WTC11 (cell line): Measurements from ENCODE around the gene PRKCE. TPM values are rescaled to one million over a fixed set of nuclear protein-coding genes. Genes with fewer than 3 reads are reported as not detected.

Experiments
- ATAC-seq: fragments of 200-7000 bp; cut with Tn5 transposase; 2 replicates; pipeline ENCODE4 v1.10.0; 2021; ENCODE audit warnings: mild to moderate bottlenecking, moderate library complexity
- CTCF ChIA-PET: fragments of 300-600 bp; sonication (Branson Sonifier 250); formaldehyde crosslinking; loops from one replicate; lab custom pipeline; 2021; ENCODE audit warnings: antibody characterized with exemption; lab: Charles Lee
- POLR2A ChIA-PET: fragments of 350-600 bp; sonication (Branson Sonifier 250); formaldehyde crosslinking; loops from one replicate; lab custom pipeline; 2021; ENCODE audit warnings: antibody characterized with exemption; lab: Charles Lee
- DNase-seq: peaks from one replicate; pipeline ENCODE4 v3.0.0; 2021; ENCODE audit warnings: low spot score
- H3K27ac Mint-ChIP-seq: 2 replicates; pipeline ENCODE4 v1.8.0; 2021; ENCODE audit warnings: mixed read lengths
- H3K27me3 Mint-ChIP-seq: 2 replicates; pipeline ENCODE4 v1.8.0; 2021; ENCODE audit warnings: low read depth, mild to moderate bottlenecking, moderate library complexity, mixed read lengths
- H3K36me3 Mint-ChIP-seq: 2 replicates; pipeline ENCODE4 v1.8.0; 2021; ENCODE audit warnings: mixed read lengths
- H3K4me1 Mint-ChIP-seq: 2 replicates; pipeline ENCODE4 v1.8.0; 2022; ENCODE audit warnings: mixed read lengths
- H3K4me3 Mint-ChIP-seq: 2 replicates; pipeline ENCODE4 v1.8.0; 2021; ENCODE audit warnings: mild to moderate bottlenecking, moderate library complexity, mixed read lengths
- H3K9me3 Mint-ChIP-seq: 2 replicates; pipeline ENCODE4 v1.8.0; 2021; ENCODE audit warnings: mixed read lengths
- ELF4 ChIP-seq: sonication (generic); formaldehyde crosslinking; IDR thresholded peaks from 2 replicates; pipeline ENCODE4 v1.8.1; 2022; ENCODE audit warnings: low read depth, mild to moderate bottlenecking, moderate library complexity, missing genetic modification reagents
- EMX1 ChIP-seq: fragments of 250-450 bp; sonication (Bioruptor Pico); IDR thresholded peaks from 2 replicates; pipeline ENCODE4 v1.8.0; 2021; ENCODE audit warnings: mild to moderate bottlenecking
- ETV6 ChIP-seq: sonication (generic); formaldehyde crosslinking; IDR thresholded peaks from 2 replicates; pipeline ENCODE4 v1.8.1; 2022; ENCODE audit warnings: mild to moderate bottlenecking, missing genetic modification reagents
- HMGXB4 ChIP-seq: sonication (generic); formaldehyde crosslinking; IDR thresholded peaks from 2 replicates; pipeline ENCODE4 v1.8.1; 2023; ENCODE audit warnings: mild to moderate bottlenecking, moderate library complexity, missing genetic modification reagents
- MYBL2 ChIP-seq: sonication (generic); formaldehyde crosslinking; IDR thresholded peaks from 2 replicates; pipeline ENCODE4 v1.8.1; 2023; ENCODE audit warnings: mild to moderate bottlenecking, moderate library complexity, missing genetic modification reagents
- NR3C1 ChIP-seq: sonication (generic); formaldehyde crosslinking; conservative IDR thresholded peaks from 2 replicates; pipeline ENCODE4 v1.8.1; 2023; ENCODE audit warnings: low read depth, mild to moderate bottlenecking, missing genetic modification reagents
- RELA ChIP-seq: sonication (generic); formaldehyde crosslinking; IDR thresholded peaks from 2 replicates; pipeline ENCODE4 v1.8.1; 2022; ENCODE audit warnings: missing genetic modification reagents, mild to moderate bottlenecking, borderline replicate concordance
- RORB ChIP-seq: fragments of 250-450 bp; sonication (Bioruptor Pico); IDR thresholded peaks from 2 replicates; pipeline ENCODE4 v1.9.0; 2021; ENCODE audit warnings: mild to moderate bottlenecking
- SMAD3 ChIP-seq: sonication (generic); formaldehyde crosslinking; IDR thresholded peaks from 2 replicates; pipeline ENCODE4 v1.8.0; 2022; ENCODE audit warnings: missing genetic modification reagents, mild to moderate bottlenecking, borderline replicate concordance
- SMAD4 ChIP-seq: sonication (generic); formaldehyde crosslinking; IDR thresholded peaks from 2 replicates; pipeline ENCODE4 v1.8.0; 2022; ENCODE audit warnings: mild to moderate bottlenecking, missing genetic modification reagents
- STAT6 ChIP-seq: sonication (generic); formaldehyde crosslinking; conservative IDR thresholded peaks from 2 replicates; pipeline ENCODE4 v1.8.1; 2023; ENCODE audit warnings: mild to moderate bottlenecking, low read depth, missing genetic modification reagents, moderate library complexity
- TP53 ChIP-seq: sonication (generic); formaldehyde crosslinking; IDR thresholded peaks from 2 replicates; pipeline ENCODE4 v1.8.1; 2023; ENCODE audit warnings: mild to moderate bottlenecking, missing genetic modification reagents
- ZNF232 ChIP-seq: sonication (generic); formaldehyde crosslinking; IDR thresholded peaks from 2 replicates; pipeline ENCODE4 v1.8.0; 2022; ENCODE audit warnings: mild to moderate bottlenecking, missing genetic modification reagents
- ZNF416 ChIP-seq: fragments of 250-450 bp; sonication (Bioruptor Pico); IDR thresholded peaks from 2 replicates; pipeline ENCODE4 v1.9.0; 2021; ENCODE audit warnings: mild to moderate bottlenecking, inconsistent platforms
- total RNA-seq: library from RNA; stranded (reverse); gene quantifications from 3 replicates; pipeline ENCODE4 v1.2.3, GENCODE V29; 2021
- TF ChIP-seq, protein P1 (sequence below): sonication (generic); formaldehyde crosslinking; IDR thresholded peaks from 2 replicates; pipeline ENCODE4 v1.8.0; 2022; ENCODE audit warnings: mild to moderate bottlenecking, missing genetic modification reagents
- TF ChIP-seq, protein P2 (sequence below): sonication (generic); formaldehyde crosslinking; IDR thresholded peaks from 2 replicates; pipeline ENCODE4 v1.8.0; 2023; ENCODE audit warnings: missing genetic modification reagents, mild to moderate bottlenecking, borderline replicate concordance
- TF ChIP-seq, protein P3 (sequence below): sonication (generic); formaldehyde crosslinking; IDR thresholded peaks from 2 replicates; pipeline ENCODE4 v1.8.0; 2023; ENCODE audit warnings: mild to moderate bottlenecking, missing genetic modification reagents

PRKCE gene
- total RNA-seq, 1 experiment from 2014 or later = 5.8 TPM

- TF ChIP-seq RORB (CRISPR knock-in tag) = no peak
- no peak for TF ChIP-seq TP53 (CRISPR knock-in tag)
- TF ChIP-seq ZNF416 (CRISPR knock-in tag) = no peak
- no peak for TF ChIP-seq ETV6 (CRISPR knock-in tag)
- TF ChIP-seq, protein P1, sequence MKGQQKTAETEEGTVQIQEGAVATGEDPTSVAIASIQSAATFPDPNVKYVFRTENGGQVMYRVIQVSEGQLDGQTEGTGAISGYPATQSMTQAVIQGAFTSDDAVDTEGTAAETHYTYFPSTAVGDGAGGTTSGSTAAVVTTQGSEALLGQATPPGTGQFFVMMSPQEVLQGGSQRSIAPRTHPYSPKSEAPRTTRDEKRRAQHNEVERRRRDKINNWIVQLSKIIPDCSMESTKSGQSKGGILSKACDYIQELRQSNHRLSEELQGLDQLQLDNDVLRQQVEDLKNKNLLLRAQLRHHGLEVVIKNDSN = no peak
- TF ChIP-seq SMAD4 (CRISPR knock-in tag) = no peak
- no peak for TF ChIP-seq STAT6 (CRISPR knock-in tag)
- TF ChIP-seq MYBL2 (CRISPR knock-in tag) = no peak
- no peak for TF ChIP-seq RELA (CRISPR knock-in tag)
- no peak for TF ChIP-seq NR3C1
- TF ChIP-seq SMAD3 (CRISPR knock-in tag) = no peak
- Mint-ChIP-seq H3K27ac (no peak overlapping the region), H3K27me3 (no peaks in the 10 kb centered on the region; the same call in 1 of the 2 replicates), H3K36me3 (no peaks in the 10 kb centered on the region), H3K4me1 (peaks cover 5% of the 10 kb centered on the region), H3K9me3 (no peaks in the 10 kb centered on the region), H3K4me3 (no peak overlapping the region)
- CTCF ChIA-PET = no interaction called here
- no peak for ATAC-seq
- no peak for DNase-seq
- POLR2A ChIA-PET = no interaction called here
Observed at GRCh38 chr2:46160326-46160725, 508.9 kb downstream of the PRKCE start.

DNA sequence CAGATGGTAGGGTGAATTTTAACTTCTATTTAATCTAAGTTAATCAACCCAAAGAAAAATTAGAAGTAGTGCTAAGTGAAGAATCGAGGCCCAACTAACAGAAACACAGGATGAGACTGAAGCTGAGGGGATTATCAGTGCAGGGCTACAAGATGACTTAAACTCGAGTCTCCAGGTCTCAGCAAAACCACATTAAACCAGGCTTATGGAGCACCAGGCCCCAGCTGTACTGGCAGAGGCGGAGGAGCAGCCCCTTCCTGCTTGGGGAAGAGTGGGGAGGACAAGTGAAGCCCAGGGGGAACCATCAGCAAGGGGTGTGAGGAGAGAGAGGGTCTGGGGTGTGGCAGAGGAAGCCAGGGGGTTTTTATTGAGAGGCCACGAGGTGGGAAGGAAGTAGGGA is 509.8 kb downstream of the PRKCE start:
- TF ChIP-seq, protein P2, sequence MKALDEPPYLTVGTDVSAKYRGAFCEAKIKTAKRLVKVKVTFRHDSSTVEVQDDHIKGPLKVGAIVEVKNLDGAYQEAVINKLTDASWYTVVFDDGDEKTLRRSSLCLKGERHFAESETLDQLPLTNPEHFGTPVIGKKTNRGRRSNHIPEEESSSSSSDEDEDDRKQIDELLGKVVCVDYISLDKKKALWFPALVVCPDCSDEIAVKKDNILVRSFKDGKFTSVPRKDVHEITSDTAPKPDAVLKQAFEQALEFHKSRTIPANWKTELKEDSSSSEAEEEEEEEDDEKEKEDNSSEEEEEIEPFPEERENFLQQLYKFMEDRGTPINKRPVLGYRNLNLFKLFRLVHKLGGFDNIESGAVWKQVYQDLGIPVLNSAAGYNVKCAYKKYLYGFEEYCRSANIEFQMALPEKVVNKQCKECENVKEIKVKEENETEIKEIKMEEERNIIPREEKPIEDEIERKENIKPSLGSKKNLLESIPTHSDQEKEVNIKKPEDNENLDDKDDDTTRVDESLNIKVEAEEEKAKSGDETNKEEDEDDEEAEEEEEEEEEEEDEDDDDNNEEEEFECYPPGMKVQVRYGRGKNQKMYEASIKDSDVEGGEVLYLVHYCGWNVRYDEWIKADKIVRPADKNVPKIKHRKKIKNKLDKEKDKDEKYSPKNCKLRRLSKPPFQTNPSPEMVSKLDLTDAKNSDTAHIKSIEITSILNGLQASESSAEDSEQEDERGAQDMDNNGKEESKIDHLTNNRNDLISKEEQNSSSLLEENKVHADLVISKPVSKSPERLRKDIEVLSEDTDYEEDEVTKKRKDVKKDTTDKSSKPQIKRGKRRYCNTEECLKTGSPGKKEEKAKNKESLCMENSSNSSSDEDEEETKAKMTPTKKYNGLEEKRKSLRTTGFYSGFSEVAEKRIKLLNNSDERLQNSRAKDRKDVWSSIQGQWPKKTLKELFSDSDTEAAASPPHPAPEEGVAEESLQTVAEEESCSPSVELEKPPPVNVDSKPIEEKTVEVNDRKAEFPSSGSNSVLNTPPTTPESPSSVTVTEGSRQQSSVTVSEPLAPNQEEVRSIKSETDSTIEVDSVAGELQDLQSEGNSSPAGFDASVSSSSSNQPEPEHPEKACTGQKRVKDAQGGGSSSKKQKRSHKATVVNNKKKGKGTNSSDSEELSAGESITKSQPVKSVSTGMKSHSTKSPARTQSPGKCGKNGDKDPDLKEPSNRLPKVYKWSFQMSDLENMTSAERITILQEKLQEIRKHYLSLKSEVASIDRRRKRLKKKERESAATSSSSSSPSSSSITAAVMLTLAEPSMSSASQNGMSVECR (CRISPR knock-in tag) = no peak
- TF ChIP-seq ZNF232 (CRISPR knock-in tag) = no peak
- TF ChIP-seq ETV6 (CRISPR knock-in tag) = no peak
- Mint-ChIP-seq H3K4me3 (no peak overlapping the region), H3K27me3 (no peaks in the 10 kb centered on the region; the same call in 1 of the 2 replicates), H3K27ac (no peak overlapping the region), H3K9me3 (no peaks in the 10 kb centered on the region), H3K36me3 (no peaks in the 10 kb centered on the region), H3K4me1 (peaks cover 5% of the 10 kb centered on the region)
- no peak for ATAC-seq
- CTCF ChIA-PET = no interaction called here
- POLR2A ChIA-PET = no interaction called here
- DNase-seq = no peak

- TF ChIP-seq ELF4 (no peak), EMX1 (no peak), HMGXB4 (no peak)
- TF ChIP-seq, protein P3, sequence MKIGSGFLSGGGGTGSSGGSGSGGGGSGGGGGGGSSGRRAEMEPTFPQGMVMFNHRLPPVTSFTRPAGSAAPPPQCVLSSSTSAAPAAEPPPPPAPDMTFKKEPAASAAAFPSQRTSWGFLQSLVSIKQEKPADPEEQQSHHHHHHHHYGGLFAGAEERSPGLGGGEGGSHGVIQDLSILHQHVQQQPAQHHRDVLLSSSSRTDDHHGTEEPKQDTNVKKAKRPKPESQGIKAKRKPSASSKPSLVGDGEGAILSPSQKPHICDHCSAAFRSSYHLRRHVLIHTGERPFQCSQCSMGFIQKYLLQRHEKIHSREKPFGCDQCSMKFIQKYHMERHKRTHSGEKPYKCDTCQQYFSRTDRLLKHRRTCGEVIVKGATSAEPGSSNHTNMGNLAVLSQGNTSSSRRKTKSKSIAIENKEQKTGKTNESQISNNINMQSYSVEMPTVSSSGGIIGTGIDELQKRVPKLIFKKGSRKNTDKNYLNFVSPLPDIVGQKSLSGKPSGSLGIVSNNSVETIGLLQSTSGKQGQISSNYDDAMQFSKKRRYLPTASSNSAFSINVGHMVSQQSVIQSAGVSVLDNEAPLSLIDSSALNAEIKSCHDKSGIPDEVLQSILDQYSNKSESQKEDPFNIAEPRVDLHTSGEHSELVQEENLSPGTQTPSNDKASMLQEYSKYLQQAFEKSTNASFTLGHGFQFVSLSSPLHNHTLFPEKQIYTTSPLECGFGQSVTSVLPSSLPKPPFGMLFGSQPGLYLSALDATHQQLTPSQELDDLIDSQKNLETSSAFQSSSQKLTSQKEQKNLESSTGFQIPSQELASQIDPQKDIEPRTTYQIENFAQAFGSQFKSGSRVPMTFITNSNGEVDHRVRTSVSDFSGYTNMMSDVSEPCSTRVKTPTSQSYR (CRISPR knock-in tag) = no peak
- TF ChIP-seq, all 79 proteins: peak for 0
- Mint-ChIP-seq H3K27ac (no peak overlapping the region; the same call in 1 of the 2 replicates), H3K9me3 (no peaks in the 10 kb centered on the region), H3K4me1 (peaks cover 5% of the 10 kb centered on the region), H3K36me3 (no peaks in the 10 kb centered on the region), H3K27me3 (no peaks in the 10 kb centered on the region; the same call in 1 of the 2 replicates), H3K4me3 (no peak overlapping the region)
- ChIA-PET CTCF (interaction anchor here (2.4 kb wide), 1 partner anchor 23 kb away, joined by 6 read pairs; no protein-coding TSS in a partner anchor), POLR2A (no interaction called here)
- no peak for ATAC-seq
- DNase-seq = no peak
Observed at GRCh38 chr2:46161911-46162310, 510.4 kb downstream of the PRKCE start.
